Measurements from ENCODE around the gene MRGPRD.

The MRGPRD gene, protein sequence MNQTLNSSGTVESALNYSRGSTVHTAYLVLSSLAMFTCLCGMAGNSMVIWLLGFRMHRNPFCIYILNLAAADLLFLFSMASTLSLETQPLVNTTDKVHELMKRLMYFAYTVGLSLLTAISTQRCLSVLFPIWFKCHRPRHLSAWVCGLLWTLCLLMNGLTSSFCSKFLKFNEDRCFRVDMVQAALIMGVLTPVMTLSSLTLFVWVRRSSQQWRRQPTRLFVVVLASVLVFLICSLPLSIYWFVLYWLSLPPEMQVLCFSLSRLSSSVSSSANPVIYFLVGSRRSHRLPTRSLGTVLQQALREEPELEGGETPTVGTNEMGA

DNA sequence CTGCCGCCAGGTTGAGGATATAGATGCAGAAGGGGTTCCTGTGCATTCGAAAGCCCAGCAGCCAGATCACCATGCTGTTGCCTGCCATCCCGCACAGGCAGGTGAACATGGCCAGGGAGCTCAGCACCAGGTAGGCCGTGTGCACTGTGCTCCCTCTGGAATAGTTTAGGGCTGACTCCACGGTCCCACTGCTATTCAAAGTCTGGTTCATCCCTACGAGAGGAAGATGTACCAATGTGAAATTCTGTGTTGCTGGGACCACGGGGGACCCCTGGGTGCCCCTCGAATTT is at the start of gene MRGPRD:
Gene MRGPRD, minus strand, starts transcription at position 211 of the 290 bp plus-strand sequence. Its CDS starts 0 bp downstream, at position 211.
- no peak within 1 kb of the TSS for H3K4me3 ChIP-seq (ENCODE audit: low read depth, low read length)

DNA sequence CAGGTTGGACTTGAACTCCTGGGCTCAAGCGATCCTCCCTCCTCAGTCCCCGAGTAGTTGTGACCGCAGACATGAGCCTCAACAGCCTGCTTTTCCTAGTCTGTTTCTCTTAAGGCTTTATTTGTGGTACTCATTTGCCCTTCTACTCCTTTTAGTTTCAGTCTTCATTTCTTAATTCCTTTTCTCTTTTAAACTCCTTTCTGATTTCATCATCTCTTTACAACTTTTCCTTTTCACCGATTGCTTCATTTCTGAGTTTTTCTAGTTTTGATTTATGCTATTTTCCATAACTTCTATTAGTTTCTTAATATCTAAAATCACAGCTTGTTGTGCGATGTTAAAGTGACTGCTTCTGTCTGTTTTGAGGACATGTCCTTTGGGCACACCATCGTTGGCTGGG is 49.5 kb upstream of the MRGPRD start:
- H3K4me3 ChIP-seq (ENCODE audit: low read depth, low read length) = no peak overlapping the region

DNA sequence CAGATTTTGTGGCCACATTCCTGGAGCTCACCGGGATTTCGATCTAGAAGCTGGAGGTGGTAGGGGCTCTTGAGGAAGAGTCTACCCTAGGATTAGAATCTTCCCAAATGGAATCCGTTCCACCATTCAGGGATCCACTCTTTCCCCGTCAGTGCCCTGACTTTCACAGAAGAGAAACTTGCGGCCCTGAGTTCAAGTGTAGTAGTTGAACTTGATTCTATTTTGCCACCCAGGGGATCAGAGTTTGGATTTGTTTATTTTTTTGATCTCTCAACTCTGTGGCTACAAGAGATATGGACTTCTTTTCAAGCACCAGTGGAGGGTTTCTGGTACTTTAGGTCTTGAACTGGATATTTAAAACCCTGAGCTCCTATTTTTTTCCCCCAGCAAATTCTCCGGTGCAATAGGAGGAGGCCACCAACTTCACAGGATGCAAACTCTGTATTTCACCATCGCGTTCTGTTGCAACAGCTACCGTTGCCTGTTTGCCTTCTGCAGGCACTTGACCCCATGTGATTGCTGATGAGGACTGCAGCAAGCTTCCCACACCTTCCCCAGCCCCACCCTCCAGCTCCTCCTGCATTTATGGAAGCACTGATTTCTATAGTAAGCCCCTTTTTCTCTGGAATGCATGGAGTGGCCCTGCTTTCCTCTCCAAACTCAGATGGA is 47.1 kb upstream of the MRGPRD start:
- H3K4me3 ChIP-seq (ENCODE audit: low read depth, low read length) = no peak overlapping the region

DNA sequence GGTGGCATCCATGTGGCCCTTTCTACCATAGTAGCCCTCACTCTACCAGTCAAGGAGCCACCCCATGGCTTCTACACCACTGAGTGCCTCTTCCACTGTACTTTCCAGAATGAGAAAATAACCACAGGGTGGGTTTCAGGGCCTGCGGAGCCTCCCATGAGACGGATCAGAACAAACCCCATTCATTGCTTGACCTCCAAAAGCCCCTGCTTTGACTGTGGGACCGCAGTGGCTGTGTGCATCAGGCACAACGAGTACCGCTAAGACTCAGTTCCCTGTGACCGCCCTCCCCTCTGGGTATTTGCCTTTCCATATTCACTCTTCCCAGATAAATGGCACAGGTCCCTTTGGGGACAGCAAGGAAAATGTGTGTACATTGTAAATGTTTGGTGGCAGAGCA is 43.7 kb upstream of the MRGPRD start:
- no peak overlapping the region for H3K4me3 ChIP-seq (ENCODE audit: low read depth, low read length)

DNA sequence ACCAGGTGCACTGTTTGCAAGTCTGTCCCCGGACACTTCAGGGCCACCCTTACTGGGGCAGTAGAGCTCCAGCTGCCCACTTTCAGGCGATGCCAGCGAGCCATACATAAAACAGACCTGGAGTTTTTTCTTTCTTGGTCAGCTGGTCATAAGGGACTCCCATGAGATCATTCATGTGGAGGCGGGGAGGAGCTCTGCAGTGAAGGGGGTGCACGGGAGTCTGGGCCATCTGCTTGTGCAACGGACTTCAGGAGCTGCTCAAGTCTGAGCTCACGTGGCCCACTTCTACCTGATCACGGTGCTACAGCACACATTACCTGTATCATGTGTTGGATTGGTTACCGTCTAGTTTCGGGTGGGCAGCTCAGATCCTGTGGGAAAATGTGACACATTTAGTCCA is 41.5 kb upstream of the MRGPRD start:
- H3K4me3 ChIP-seq (ENCODE audit: low read depth, low read length) = no peak overlapping the region

DNA sequence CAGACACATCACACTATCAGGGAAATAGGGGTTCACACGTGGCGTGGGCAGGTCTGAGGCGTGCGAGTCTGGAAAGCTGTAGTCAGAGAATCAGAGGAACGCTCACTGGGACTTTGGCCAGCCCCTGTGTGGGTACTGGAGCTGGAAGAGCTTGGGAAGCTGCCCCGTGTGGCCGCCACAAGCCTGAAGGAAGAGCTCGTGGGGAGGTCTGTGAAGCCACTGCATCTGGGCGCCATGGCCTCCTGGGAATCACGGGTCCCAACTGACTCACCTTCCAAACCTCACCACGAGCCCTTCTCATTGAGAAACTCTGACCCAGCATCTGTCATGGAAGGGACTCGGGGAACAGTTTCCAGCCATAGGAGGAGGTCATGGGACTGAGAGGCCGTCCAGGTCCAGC is 38.1 kb upstream of the MRGPRD start:
- H3K4me3 ChIP-seq (ENCODE audit: low read depth, low read length) = no peak overlapping the region

DNA sequence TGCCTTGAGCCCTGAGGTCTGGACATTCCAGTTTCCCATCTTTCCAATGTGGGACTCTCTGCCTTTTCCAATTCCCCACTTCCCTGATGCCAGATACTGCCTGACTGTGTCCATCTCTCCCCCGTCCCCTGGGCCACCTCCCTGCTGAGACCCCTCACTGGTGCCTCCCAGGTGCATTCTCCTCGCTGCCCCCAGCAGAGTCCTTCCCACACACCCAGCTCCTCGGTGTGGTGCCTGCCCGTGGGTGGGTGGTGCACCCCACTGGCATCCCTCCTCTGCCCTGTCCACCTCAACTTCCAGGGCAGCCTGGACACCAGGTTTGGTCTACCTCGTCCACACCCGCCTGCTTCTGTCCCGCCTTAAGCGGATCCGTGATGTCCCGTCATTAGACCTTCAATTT is 37.2 kb upstream of the MRGPRD start:
- H3K4me3 ChIP-seq (ENCODE audit: low read depth, low read length) = no peak overlapping the region

DNA sequence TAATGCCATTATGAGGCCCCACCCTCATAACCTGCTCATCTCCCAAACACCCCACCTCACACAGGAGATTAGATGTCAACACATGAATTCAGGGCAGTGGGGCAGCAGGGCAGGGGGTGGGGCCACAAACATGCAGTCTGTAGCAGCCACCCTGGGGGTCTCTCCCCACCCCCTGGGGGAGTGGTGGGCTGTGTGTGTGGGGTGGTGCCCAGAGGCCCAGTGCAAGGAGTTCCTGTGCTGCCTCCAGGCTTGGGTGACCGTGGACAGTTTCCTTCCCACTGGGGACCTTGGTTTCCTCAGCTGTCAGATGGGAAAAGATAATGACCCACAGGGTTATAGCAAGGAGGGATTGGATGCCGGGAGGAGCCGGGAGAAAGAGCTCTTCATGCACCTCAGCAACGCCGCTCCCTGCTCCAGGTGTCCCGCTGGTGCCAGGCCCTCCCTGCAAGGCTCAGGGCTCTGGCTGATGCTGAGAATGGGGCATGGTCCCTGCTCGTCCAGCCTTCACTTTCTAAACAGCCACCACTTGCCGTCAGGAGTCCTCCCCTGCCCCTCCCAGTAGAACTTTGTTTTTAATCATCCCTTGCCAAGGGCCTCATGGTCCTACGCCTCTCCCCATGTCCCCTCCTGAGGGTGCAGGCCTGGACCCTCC is 34.2 kb upstream of the MRGPRD start:
- H3K4me3 ChIP-seq (ENCODE audit: low read depth, low read length) = no peak overlapping the region

DNA sequence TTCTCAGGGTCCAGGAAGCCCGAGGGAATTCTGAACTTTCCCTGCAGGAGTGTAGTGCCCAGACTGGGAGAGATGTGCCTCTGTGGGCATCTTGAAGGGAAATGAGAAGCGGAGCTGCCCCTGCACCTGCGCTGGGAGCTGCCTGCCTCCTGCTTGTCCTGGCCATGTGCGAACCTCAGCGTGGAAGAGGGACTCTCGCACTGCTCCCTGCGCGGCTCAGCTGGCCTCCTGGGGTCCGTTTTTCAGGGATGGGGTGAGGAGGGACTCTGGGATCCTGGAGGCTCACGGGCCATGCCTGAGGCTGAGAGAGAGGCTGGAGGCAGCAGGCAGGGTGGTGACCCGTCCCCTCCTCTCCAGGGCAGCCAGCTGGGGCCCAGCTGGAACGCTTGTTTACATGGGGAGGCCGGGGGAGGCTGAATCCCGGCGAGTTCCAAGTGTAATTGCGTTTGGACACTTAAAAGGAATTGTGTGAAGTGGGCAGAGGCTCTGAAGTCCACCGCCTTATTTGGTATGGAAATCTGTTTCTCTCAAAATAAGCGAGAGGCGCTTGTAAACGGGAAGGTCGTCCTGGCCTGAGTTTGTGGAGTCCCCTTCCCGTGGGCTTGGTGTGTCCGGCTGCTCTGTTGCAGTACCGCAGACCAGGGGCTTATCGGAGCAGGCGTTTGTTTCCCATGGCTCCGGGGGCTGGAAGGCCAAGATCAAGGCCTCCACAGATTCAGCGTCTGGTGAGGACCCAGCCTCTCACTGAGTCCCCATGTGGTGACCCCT is 33.5 kb upstream of the MRGPRD start:
- H3K4me3 ChIP-seq (ENCODE audit: low read depth, low read length) = no peak overlapping the region

DNA sequence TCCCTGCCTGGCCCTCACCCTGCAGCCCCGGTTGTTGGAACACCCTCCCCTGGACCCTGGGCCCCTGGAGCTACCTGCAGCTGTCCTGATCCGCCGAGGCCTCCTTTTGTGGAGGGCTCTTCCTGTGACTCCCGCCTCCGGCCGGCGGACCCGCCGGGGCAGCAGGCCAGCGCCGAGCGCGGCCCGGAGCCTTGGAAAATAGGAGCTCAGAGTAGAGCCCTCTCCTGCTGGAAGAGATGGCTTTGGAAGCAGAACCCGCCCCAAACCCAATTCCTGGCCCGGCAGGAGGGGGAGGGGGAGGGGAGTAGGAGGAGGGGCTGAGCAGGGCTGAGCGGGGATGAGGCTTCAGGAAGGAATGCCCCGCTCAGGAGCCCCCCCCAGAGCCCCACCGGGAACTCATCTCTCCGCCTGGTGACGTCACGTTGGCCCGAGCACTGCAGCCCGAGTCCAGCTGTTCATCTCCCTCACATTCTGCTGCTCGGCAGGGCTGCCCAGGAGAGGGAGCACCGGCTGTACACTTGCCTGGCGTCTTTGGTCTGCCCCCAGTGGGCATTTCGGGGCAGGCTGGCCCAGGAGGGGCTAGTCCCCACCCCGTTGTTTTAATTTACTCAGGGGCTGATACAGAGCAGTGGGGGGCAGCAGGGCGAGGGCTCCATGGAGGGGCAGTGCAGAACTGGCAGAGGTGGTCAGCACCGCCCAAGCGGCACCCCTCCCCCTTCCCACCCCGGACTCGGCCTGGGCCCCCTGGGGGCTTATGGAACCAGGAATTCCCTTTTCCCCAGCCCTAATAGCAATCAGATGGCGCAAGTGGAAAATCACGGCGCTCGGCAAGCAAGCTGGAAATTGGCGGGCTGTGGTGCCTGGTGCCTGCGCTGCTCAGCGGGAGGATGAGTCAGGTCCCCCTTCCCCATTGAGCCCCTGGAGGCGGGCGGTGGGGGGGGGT is 32.5 kb upstream of the MRGPRD start, which contains the start of gene MRGPRF:
Gene MRGPRF, minus strand, starts transcription at position 238 of the 943 bp plus-strand sequence. CDS start 3,345 bp downstream, outside the sequence.
- peak within 1 kb of the TSS; percentile 27 for H3K4me3 ChIP-seq (ENCODE audit: low read depth, low read length)

DNA sequence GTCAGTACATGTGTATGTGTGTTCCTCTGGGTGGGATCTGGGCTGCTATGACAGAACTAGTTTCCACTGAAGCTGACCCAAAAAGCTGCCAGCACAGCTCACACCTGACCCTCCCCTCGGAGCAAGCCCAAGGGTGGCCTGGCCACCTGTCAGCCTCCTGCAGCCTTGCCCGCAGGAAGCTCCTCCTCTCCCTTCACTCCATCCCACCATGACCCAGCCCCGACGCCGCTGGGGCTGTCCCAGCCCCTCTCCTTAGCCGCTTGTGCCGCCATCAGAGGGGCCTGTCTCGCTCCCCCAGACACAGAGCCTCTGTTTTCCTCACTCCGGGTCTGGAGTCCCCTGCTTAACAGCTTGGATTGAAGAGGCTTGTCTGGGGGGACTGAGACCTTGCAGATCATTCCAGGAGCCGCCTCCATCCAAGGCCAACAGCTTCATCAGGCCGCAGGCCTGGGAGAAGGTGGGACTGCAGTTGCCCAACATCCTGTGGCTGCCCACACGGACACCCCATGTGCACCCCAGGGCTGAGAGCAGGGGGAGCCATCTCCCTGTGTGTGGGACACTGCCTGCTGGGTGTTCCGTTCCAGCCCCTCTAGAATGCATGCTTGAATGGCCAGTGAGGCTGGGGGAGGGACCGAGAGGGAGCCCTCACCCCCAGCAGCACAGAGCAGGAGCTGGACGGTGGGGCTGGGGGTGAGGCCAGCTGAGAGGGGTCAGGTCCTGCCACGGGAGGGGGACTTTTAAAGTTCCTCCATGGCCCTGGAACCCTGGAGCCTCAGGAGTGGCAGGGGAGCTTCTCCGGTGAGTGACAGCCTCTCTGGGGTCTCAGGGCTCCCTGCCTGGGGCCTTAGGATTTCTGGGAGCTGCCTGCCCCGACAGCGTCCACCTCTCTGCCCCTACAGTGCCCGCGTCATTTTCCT is 31.6 kb upstream of the MRGPRD start:
- peak overlapping the region; percentile 27 for H3K4me3 ChIP-seq (ENCODE audit: low read depth, low read length)

DNA sequence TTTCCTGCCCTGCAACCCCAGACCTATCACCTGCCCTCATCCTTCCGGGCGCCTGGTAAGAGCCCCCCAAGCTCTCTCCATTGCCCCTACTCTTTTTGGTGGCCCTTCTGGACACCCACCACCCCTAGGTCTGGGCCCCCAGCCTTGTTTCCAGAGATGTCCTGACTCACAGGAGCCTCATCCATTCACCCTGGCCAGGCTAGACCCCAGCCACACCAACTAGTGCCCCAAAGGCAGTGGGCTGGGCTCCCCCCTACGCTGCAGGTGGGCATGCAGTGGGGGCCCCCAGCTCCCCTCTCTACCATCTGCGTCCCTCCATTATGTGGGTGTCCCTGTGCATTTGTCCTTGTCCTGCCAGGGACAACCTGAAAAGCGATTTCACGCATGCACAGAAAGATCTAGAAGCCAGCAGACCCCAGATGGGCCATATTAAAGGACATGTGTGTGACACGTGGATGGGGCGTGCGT is 30.9 kb upstream of the MRGPRD start:
- H3K4me3 ChIP-seq (ENCODE audit: low read depth, low read length) = no peak overlapping the region

DNA sequence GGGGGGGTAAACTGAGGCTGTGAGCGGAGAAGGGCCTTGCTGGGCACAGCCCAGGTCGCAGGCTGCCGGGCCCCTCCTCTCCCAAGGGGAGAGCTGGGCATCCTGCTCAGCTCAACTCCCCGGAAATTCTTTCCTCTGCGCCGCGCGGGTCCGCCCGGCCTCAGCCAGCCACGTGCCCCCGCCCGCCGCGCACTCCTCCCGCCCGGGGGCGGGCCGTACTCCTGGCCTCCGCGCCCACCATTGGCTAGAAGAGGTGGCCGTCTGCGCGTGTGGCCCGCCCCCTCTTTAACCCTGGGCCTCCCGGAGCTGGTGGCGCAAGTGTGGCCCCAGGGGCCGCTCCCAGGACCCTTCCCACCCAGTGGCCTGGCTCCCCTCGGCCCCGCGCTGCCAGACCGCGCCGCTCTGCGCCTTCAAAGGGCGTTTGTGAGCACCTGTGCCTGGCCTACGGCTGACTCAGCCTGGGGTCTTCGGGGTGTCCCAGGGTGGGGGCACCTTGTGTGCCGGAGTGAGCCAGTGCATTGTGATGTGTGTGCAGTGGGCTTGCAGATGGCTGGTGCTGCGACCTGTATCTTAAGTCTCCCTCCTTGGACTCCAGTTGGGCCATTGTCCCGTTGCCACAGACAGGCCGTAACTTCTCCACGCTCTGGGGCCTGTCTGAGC is 30.3 kb upstream of the MRGPRD start:
- peak overlapping the region; percentile 30 for H3K4me3 ChIP-seq (ENCODE audit: low read depth, low read length)

DNA sequence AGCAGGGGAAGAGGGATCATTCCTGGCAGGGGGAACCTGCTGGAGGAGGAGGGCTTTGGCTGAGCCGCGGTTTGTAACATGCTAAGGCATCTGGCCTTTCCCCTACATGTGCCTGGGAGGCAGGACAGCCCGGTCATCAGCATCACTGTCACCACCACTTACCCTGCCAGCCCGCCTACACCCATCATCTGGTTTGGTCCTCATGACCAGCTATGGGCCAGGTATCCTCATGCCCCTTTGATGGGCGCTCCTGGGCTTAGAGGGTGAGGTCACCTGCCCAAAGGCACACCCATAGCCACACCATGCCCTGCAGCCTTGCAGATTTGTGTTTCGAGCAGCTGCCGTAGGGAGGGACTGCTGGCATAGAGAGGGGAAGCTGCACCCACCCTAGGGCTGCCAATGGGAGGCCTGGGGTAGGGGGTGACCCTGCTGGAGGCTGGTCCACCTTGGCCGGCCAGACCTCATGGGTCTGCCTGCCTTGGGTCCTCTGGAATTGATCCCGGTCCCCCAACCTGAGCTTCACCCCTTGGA is 29.6 kb upstream of the MRGPRD start:
- H3K4me3 ChIP-seq (ENCODE audit: low read depth, low read length) = peak overlapping the region; percentile 30

DNA sequence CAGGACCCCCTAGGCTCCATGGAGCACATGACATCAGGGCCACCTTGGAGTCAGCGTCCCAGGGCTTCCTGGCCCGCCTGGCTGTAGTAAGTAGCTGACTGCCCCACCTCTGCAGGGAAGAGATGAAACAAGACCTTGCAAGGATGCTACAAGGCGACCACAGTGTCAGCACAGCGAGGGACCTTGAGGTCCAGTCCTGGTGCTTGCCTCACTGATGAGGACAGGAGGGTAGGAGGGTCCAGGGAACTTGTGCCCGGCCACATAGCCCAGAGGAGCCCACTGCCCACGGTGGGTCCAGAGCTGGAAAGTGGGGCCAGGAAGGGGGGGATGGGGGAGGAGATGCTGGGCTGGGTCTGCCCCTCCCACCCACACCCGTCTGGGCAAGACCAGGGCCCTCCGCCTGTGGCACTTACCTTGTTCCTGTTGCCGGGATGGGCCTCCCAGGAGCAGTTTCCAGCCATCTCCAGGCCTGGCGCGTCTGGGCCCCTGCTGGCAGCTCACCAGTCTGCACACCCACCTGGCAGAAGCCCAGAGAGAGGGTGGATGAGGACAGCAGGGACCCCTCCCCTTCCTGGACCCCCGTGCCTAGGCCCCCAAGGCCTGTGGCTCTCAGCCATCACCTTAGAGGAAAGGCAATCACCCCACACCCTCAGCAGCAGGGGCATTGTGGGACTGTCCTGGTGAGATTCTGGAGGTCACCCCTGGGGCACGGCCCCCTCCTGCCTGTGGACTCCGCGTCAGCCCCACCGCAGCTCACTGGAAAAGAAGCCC is 28.8 kb upstream of the MRGPRD start:
- no peak overlapping the region for H3K4me3 ChIP-seq (ENCODE audit: low read depth, low read length)

DNA sequence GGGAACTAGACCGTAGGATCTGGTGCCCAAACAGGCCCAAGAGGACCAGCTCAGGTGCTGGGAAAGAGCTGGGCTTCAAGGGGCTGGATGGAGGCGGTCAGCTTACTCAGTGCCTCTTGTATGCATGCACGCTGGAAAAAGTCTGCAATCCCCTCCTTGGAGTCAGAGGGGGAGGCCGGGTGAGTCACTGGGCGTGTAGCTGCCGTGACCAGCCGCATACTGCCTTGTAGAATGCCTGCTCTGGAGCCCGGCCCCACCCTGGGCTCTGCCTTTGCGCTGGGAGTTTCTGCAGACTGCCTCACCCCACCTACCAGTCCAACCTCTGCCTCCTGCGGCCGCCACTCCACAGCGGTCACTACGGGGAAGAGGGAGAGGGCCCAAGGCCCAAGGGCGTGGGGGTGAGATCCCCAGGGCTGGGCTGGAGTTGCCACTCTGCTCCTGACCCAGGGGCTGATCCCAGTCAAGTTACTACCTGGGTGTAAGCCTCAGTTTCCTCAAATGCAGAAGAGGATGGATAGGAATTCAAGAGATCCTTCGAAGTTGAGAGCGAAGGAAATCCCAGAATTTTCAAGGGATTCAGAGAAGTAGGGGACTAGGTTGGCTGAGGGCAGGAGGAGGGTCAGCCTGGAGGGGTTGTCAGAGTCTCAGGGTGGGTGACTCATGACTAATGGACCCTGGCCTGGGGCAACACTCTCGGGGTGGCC is 28.1 kb upstream of the MRGPRD start:
- H3K4me3 ChIP-seq (ENCODE audit: low read depth, low read length) = no peak overlapping the region

DNA sequence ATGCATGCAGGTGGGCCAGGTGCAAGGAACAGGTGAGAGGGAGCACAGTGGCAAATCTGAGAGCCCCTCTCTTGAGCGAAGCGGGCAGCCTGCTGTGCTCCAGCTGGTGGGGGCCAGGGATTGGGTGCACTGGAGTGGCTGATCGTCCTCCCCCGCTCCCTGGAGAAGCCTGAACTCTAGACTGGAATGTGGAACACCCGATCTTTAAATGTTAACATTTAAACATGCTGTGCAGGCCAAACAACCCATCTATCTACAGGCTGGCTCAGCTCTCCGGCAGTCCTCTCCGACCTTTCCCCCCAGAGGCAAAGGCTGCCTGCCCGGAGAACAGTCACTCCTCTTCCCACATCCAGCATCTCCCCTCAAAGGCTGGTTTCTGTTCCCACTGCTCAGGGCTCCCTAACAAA is 27.2 kb upstream of the MRGPRD start:
- H3K4me3 ChIP-seq (ENCODE audit: low read depth, low read length) = no peak overlapping the region

Measured in iPS-11a (cell line).